GM18507 (cell line): ENCODE data around the gene DOCK1.

ENCODE experiments used
- DNase-seq: peaks from one replicate; pipeline ENCODE4 v3.0.0; 2011; ENCODE audit warnings: low read depth; ENCODE audit not compliant: insufficient read length; ENCODE audit errors: extremely low spot score
- FAIRE-seq: peaks from 2 replicates; lab custom pipeline; 2011; peaks lifted over from hg19 to GRCh38; lab: Jason Lieb, UNC

Gene DOCK1

GRCh38 chr10:127115100-127115499 is 209.9 kb downstream of the DOCK1 start:
- DNase-seq (no peak), FAIRE-seq (no peak)

- FAIRE-seq, result no peak
These were observed 211.9 kb downstream of the DOCK1 start for GRCh38 chr10:127117125-127117524.

GRCh38 chr10:127118034-127118433 is 212.8 kb downstream of the DOCK1 start:
- DNase-seq (no peak), FAIRE-seq (no peak)

More at GRCh38 chr10:127117125-127117524, 211.9 kb downstream of the DOCK1 start:
- no peak for DNase-seq

- no peak for FAIRE-seq
- no peak for DNase-seq
These were observed 214.7 kb downstream of the DOCK1 start for GRCh38 chr10:127119936-127120335.

GRCh38 chr10:127122831-127123230 is 217.6 kb downstream of the DOCK1 start:
- DNase-seq (no peak), FAIRE-seq (no peak)

GRCh38 chr10:127123626-127124025 is 218.4 kb downstream of the DOCK1 start:
- DNase-seq (no peak), FAIRE-seq (no peak)

GRCh38 chr10:127125331-127125730 is 220.1 kb downstream of the DOCK1 start:
- FAIRE-seq (no peak), DNase-seq (no peak)

GRCh38 chr10:127127822-127128221 is 222.6 kb downstream of the DOCK1 start:
- no peak for DNase-seq
- no peak for FAIRE-seq

- no peak for DNase-seq
- FAIRE-seq, result no peak
These were observed 223.9 kb downstream of the DOCK1 start for GRCh38 chr10:127129104-127129503.

- FAIRE-seq, result no peak
- no peak for DNase-seq
These were observed 227.2 kb downstream of the DOCK1 start for GRCh38 chr10:127132451-127132850.

- FAIRE-seq, result no peak
- DNase-seq, result no peak
These were observed 228.0 kb downstream of the DOCK1 start for GRCh38 chr10:127133225-127133624.

- no peak for FAIRE-seq
- DNase-seq, result no peak
These were observed 228.7 kb downstream of the DOCK1 start for GRCh38 chr10:127133672-127134500.

- FAIRE-seq, result no peak
- DNase-seq, result no peak
These were observed 230.8 kb downstream of the DOCK1 start for GRCh38 chr10:127135844-127136577.

- FAIRE-seq, result no peak
- DNase-seq, result no peak
These were observed 232.2 kb downstream of the DOCK1 start for GRCh38 chr10:127137391-127137790.

- no peak for DNase-seq
- no peak for FAIRE-seq
These were observed 236.9 kb downstream of the DOCK1 start for GRCh38 chr10:127142136-127142535.

GRCh38 chr10:127142856-127143255 is 237.6 kb downstream of the DOCK1 start:
- DNase-seq, result no peak
- FAIRE-seq, result no peak

- DNase-seq, result no peak
- FAIRE-seq, result no peak
These were observed 239.9 kb downstream of the DOCK1 start for GRCh38 chr10:127145173-127145572.

GRCh38 chr10:127146661-127147060 is 241.4 kb downstream of the DOCK1 start:
- FAIRE-seq, result no peak

GRCh38 chr10:127148066-127148932 is 243.1 kb downstream of the DOCK1 start:
- no peak for FAIRE-seq
- DNase-seq, result no peak

More at GRCh38 chr10:127146661-127147060, 241.4 kb downstream of the DOCK1 start:
- DNase-seq, result no peak

- DNase-seq, result no peak
- no peak for FAIRE-seq
These were observed 243.6 kb downstream of the DOCK1 start for GRCh38 chr10:127148933-127149220.
